Activated CD4-positive, alpha-beta T cell treated with anti-CD3 and anti-CD28 coated beads, Interleukin-2, Interleukin-4, amounts not matched to agents 100 ng/mL and 50 ng/mL, durations not matched to agents 16 hours and 8 hours (primary cell): Measurements from ENCODE around the gene RTN1.

ENCODE experiments used
- DNase-seq: peaks from one replicate; pipeline ENCODE4 v3.0.0-alpha.2; 2020; ENCODE audit warnings: low spot score

Gene RTN1

GRCh38 chr14:59547310-59547709 is 323.3 kb downstream of the RTN1 start:
- no peak for DNase-seq
